Natural killer cell (primary cell): ENCODE data around the gene C2orf49. TPM values are rescaled to one million over a fixed set of nuclear protein-coding genes. Genes with fewer than 3 reads are reported as not detected.

Experiments used
- ATAC-seq, 3 donors: fragments of 150-1000 bp in 2 of 3; fragments of 200-7000 bp in 1 of 3; cut with Tn5 transposase; 1 replicate in 1 of 3; 2 replicates in 2 of 3; pipeline ENCODE4 v1.10.0; 2021; ENCODE audit warnings: mild to moderate bottlenecking in 2 of 3, moderate library complexity in 2 of 3
- DNase-seq, 2 donors: peaks; one replicate each; pipeline versions ENCODE4 v3.0.0 to v3.0.0-alpha.2; 2013 to 2021; ENCODE audit warnings: mixed read lengths in 1 of 2
- H3K27ac ChIP-seq: one replicate; pipeline ENCODE4 v1.5.1; 2013; ENCODE audit warnings: mild to moderate bottlenecking, low read length
- H3K27me3 ChIP-seq: one replicate; pipeline ENCODE4 v1.6.1; 2013; ENCODE audit warnings: low read length; ENCODE audit not compliant: control insufficient read depth, insufficient read depth
- H3K36me3 ChIP-seq: one replicate; pipeline ENCODE4 v1.6.1; 2013; ENCODE audit warnings: low read length; ENCODE audit not compliant: control insufficient read depth, insufficient read depth
- H3K4me1 ChIP-seq: one replicate; pipeline ENCODE4 v1.6.1; 2013; ENCODE audit warnings: low read length; ENCODE audit not compliant: control insufficient read depth, insufficient read depth
- H3K4me3 ChIP-seq: one replicate; pipeline ENCODE4 v1.5.1; 2013; ENCODE audit warnings: low read length
- H3K9me3 ChIP-seq: one replicate; pipeline ENCODE4 v1.6.1; 2013; ENCODE audit warnings: low read length; ENCODE audit not compliant: control insufficient read depth, insufficient read depth
- H3K27ac Mint-ChIP-seq, 2 donors: one replicate each; pipeline ENCODE4 v1.8.0; 2022; ENCODE audit warnings: mild to moderate bottlenecking in 2 of 2, mixed read lengths in 2 of 2, moderate library complexity in 1 of 2
- H3K27me3 Mint-ChIP-seq, 2 donors: one replicate each; pipeline ENCODE4 v1.8.0; 2022; ENCODE audit warnings: low read depth in 2 of 2, mixed read lengths in 2 of 2
- H3K36me3 Mint-ChIP-seq: one replicate; pipeline ENCODE4 v1.8.0; 2022; ENCODE audit warnings: mixed read lengths
- H3K4me1 Mint-ChIP-seq, 2 donors: one replicate each; pipeline ENCODE4 v1.8.0; 2022; ENCODE audit warnings: mixed read lengths in 2 of 2
- H3K4me3 Mint-ChIP-seq: one replicate; pipeline ENCODE4 v1.8.0; 2022; ENCODE audit warnings: mild to moderate bottlenecking, moderate library complexity, mixed read lengths
- H3K9me3 Mint-ChIP-seq, 2 donors: one replicate each; pipeline ENCODE4 v1.8.0; 2022; ENCODE audit warnings: mixed read lengths in 2 of 2
- WGBS: methylation state at CpG from one replicate; pipeline ENCODE4 v1.1.7; 2013; ENCODE audit warnings: missing lambda C conversion rate; ENCODE audit not compliant: insufficient coverage; 5-methylcytosine and 5-hydroxymethylcytosine counted together
- intact Hi-C: fragments of 100-400 bp; cut with micrococcal nuclease; formaldehyde crosslinking; loops from one replicate; pipeline ENCODE4 v1.14.2; 2022
- total RNA-seq, 4 donors: library from RNA; stranded (reverse); fragments of 120-200 nt in 1 of 4; gene quantifications; one replicate each; pipeline versions ENCODE4 v1.2.3 to v1.2.4, GENCODE V29; 2013 to 2022
- TF ChIP-seq, protein P1 (sequence below): fragments of 200-600 bp; IDR thresholded peaks from one replicate; pipeline ENCODE4 v1.8.0; 2022; ENCODE audit warnings: antibody characterized with exemption

The C2orf49 gene
- total RNA-seq, 3 donors from 2014 or later (not counting 1 experiment from before 2014, with no cell fraction given), result 19.4 to 23.5 (median 23.2) TPM

DNA sequence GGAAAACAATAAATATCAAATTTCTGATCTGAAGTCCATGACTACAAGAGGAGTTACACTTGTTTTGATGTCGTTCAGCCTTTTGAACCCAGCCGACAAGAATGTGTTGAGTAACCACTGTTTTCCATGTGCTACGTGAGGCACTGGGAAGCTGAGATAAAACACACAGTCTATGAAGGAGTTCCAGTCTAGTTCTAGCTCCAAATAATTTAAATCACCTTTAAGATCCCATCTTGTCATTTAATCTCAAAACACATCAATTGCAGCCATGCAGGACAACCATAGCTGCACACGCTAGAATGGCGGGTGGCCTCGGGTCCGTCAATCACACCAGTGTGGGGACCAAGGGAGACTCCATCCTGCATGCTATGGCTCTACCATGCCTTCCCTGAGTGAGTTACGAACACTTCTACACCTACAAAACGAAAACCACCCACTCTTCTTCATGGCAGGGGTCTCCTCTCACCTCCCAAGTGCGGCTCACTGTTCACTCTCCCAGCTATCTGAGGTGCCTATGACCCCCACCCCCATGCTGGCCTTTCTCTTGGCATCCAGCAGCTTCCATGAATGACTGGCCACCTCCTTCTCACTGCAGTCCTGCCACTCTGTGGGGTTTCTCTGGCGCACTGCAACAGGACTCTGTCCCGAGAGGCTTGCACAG is 57.7 kb downstream of the C2orf49 start:
- TF ChIP-seq, protein P1, sequence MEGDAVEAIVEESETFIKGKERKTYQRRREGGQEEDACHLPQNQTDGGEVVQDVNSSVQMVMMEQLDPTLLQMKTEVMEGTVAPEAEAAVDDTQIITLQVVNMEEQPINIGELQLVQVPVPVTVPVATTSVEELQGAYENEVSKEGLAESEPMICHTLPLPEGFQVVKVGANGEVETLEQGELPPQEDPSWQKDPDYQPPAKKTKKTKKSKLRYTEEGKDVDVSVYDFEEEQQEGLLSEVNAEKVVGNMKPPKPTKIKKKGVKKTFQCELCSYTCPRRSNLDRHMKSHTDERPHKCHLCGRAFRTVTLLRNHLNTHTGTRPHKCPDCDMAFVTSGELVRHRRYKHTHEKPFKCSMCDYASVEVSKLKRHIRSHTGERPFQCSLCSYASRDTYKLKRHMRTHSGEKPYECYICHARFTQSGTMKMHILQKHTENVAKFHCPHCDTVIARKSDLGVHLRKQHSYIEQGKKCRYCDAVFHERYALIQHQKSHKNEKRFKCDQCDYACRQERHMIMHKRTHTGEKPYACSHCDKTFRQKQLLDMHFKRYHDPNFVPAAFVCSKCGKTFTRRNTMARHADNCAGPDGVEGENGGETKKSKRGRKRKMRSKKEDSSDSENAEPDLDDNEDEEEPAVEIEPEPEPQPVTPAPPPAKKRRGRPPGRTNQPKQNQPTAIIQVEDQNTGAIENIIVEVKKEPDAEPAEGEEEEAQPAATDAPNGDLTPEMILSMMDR, result no peak
- 94% methylated on average over 12 of the region's 12 CpGs for WGBS
- Mint-ChIP-seq H3K4me1 (peaks cover 0 to 6% of the 10 kb centered on the region in 2 donors), H3K4me3 (no peak overlapping the region), H3K36me3 (no peaks in the 10 kb centered on the region), H3K27ac (no peak overlapping the region), H3K27me3 (peaks cover 32 to 42% of the 10 kb centered on the region in 2 donors), H3K9me3 (no peaks in the 10 kb centered on the region)
- ATAC-seq, result no peak
- H3K36me3 ChIP-seq, result no peaks in the 10 kb centered on the region
- no peak overlapping the region for H3K4me3 ChIP-seq
- peaks cover 14% of the 10 kb centered on the region for H3K4me1 ChIP-seq
- peaks cover 14% of the 10 kb centered on the region for H3K27me3 ChIP-seq
- DNase-seq, result no peak
- intact Hi-C loops, result no loop called here
- no peak overlapping the region for H3K27ac ChIP-seq
- H3K9me3 ChIP-seq, result no peaks in the 10 kb centered on the region

DNA sequence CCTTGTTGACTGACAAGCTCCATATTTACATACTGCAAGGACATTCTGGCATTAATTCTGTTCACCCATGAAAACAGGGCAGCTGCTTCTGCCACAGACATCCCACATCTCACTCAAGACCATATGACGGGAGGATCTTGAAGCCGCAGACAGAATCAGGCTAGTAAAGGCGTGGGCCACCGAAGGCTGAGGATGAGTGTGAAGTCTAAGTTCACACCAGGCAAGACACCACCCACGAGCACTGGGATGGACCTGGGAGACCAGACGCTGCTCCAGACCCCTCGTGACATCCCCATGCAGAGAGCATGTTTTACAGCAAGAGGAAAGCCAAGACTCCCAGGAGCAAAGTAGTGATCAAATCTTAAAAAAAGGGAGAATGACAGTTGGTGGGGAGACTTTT is 58.4 kb downstream of the C2orf49 start:
- H3K4me3 ChIP-seq, result no peak overlapping the region
- no peak overlapping the region for H3K27ac ChIP-seq
- H3K4me1 ChIP-seq, result peaks cover 14% of the 10 kb centered on the region
- DNase-seq (no peak), ATAC-seq (no peak)
- H3K36me3 ChIP-seq, result no peaks in the 10 kb centered on the region
- no peaks in the 10 kb centered on the region for H3K9me3 ChIP-seq
- Mint-ChIP-seq H3K9me3 (no peaks in the 10 kb centered on the region), H3K27ac (no peak overlapping the region), H3K27me3 (peaks cover 32 to 43% of the 10 kb centered on the region in 2 donors), H3K4me1 (peaks cover 0 to 6% of the 10 kb centered on the region in 2 donors), H3K4me3 (no peak overlapping the region), H3K36me3 (no peaks in the 10 kb centered on the region)
- TF ChIP-seq, protein P1, result no peak
- peaks cover 14% of the 10 kb centered on the region for H3K27me3 ChIP-seq
- WGBS, result 97% methylated on average over 7 of the region's 7 CpGs
- intact Hi-C loops, result no loop called here

DNA sequence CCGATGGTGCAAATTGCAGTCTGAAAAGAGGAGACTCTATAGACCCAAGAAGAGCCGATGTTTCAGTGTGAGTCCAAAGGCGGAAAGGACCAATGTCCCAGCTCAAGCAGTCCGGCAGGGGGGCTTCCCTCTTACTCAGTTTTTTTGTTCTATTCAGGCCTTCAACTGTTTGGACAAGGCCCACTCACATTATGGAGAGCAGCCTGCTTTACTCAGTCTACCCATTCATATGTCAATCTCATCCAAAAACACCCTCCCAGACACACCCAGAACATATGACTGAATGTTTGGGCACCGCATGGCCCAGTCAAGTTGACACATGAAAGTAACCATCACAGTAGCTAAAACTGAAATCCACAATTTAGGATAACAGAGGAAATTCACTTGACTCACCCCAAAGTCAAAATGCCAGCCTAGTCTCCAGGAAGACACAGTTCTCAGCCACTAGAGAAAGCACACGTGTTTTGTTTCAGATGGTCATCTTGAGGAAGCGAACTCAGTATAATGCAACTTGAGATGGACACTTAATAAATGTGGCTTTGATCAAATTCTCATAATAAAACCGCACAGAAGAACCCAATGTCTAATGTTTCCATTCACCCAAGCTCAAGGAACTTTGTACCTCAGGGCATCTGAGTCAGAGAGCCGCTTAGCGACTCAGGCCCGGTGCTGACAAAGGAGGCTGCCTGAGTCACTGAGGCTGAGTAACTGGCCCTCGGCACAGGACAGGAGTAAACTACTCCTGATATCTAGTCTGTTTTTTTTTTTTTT is 59.1 kb downstream of the C2orf49 start:
- ATAC-seq (no peak), DNase-seq (no peak)
- Histone ChIP-seq H3K36me3 (no peaks in the 10 kb centered on the region), H3K9me3 (no peaks in the 10 kb centered on the region), H3K27ac (no peak overlapping the region), H3K4me1 (peaks cover 14% of the 10 kb centered on the region), H3K27me3 (peaks cover 14% of the 10 kb centered on the region), H3K4me3 (no peak overlapping the region)
- Mint-ChIP-seq H3K36me3 (no peaks in the 10 kb centered on the region), H3K27me3 (peaks cover 32 to 43% of the 10 kb centered on the region in 2 donors), H3K9me3 (no peaks in the 10 kb centered on the region), H3K4me1 (peaks cover 0 to 6% of the 10 kb centered on the region in 2 donors), H3K27ac (no peak overlapping the region), H3K4me3 (no peak overlapping the region)
- WGBS, result 91% methylated on average over 12 of the region's 12 CpGs
- intact Hi-C loops, result no loop called here
- TF ChIP-seq, protein P1, result no peak
